NOMO-1 (cell line): ENCODE results near the gene IQSEC2.

Experiments
- DNase-seq, 2 experiments: peaks; one replicate each; lab custom pipeline; 2025; ENCODE audit not compliant: unreplicated experiment in 2 of 2; lab: John Stamatoyannopoulos, UW

IQSEC2 gene

GRCh38 chrX:53272808-53273337 is 8.5 kb downstream of the IQSEC2 start:
- DNase-seq = no peak

- no peak for DNase-seq
Measured at GRCh38 chrX:53269536-53270107, 11.8 kb downstream of the IQSEC2 start.

- no peak for DNase-seq
Measured at GRCh38 chrX:53268173-53268572, 13.2 kb downstream of the IQSEC2 start.

- peak in 1 of 2 experiments; percentile 2 for DNase-seq
Measured at GRCh38 chrX:53266914-53267313, 14.5 kb downstream of the IQSEC2 start.

- no peak for DNase-seq
Measured at GRCh38 chrX:53265771-53266574, 15.4 kb downstream of the IQSEC2 start.

GRCh38 chrX:53263597-53264094 is 17.7 kb downstream of the IQSEC2 start:
- no peak for DNase-seq

GRCh38 chrX:53262918-53263394 is 18.4 kb downstream of the IQSEC2 start:
- DNase-seq = peak; percentile 44 to 71

- DNase-seq = no peak
Measured at GRCh38 chrX:53262189-53262917, 19.0 kb downstream of the IQSEC2 start.

- no peak for DNase-seq
Measured at GRCh38 chrX:53261355-53261972, 19.9 kb downstream of the IQSEC2 start.

GRCh38 chrX:53260836-53261235 is 20.5 kb downstream of the IQSEC2 start:
- no peak for DNase-seq

GRCh38 chrX:53257670-53258423 is 23.5 kb downstream of the IQSEC2 start:
- no peak for DNase-seq

- no peak for DNase-seq
Measured at GRCh38 chrX:53257166-53257565, 24.2 kb downstream of the IQSEC2 start.

GRCh38 chrX:53256446-53257041 is 24.8 kb downstream of the IQSEC2 start:
- no peak for DNase-seq

- no peak for DNase-seq
Measured at GRCh38 chrX:53255738-53256191, 25.6 kb downstream of the IQSEC2 start.

- no peak for DNase-seq
Measured at GRCh38 chrX:53254570-53255461, 26.6 kb downstream of the IQSEC2 start.

- no peak for DNase-seq
Measured at GRCh38 chrX:53253293-53254020, 27.9 kb downstream of the IQSEC2 start.

- DNase-seq = no peak
Measured at GRCh38 chrX:53251307-53251706, 30.1 kb downstream of the IQSEC2 start.

GRCh38 chrX:53250556-53250955 is 30.8 kb downstream of the IQSEC2 start:
- DNase-seq = no peak
